BJ (cell line): ENCODE data around the gene MCUB. TPM values are rescaled to one million over a fixed set of nuclear protein-coding genes. Genes with fewer than 3 reads are reported as not detected.
"Not testable (repeated sequence)": the region's sequence is repeated elsewhere in the genome, so short reads cannot be mapped to it uniquely, and the experiment has no call there.

ENCODE experiments used
- CTCF ChIA-PET: fragments of 350-600 bp; formaldehyde crosslinking; extraction: SDS; loops from one replicate; lab custom pipeline; 2021; ENCODE audit warnings: antibody characterized with exemption, inconsistent platforms; lab: Yijun Ruan, JAX
- POLR2A ChIA-PET: fragments of 300-600 bp; sonication (Branson Sonifier 250); formaldehyde crosslinking; extraction: SDS; loops from one replicate; lab custom pipeline; 2021; ENCODE audit warnings: antibody characterized with exemption; lab: Charles Lee
- DNase-seq: peaks from one replicate; pipeline ENCODE4 v3.0.0-alpha.2; 2011; ENCODE audit warnings: low read depth
- H3K27me3 ChIP-seq: 2 replicates; pipeline ENCODE4 v1.6.0; 2011; ENCODE audit warnings: low read length; ENCODE audit not compliant: control insufficient read depth, insufficient read depth
- H3K36me3 ChIP-seq: 2 replicates; pipeline ENCODE4 v1.5.1; 2011; ENCODE audit warnings: low read length; ENCODE audit not compliant: control insufficient read depth, insufficient read depth
- H3K4me3 ChIP-seq: 2 replicates; pipeline ENCODE4 v1.5.1; 2011; ENCODE audit warnings: low read depth, mild to moderate bottlenecking, control low read depth, low read length
- polyA minus RNA-seq: library from RNA; depleted of rRNA, polyadenylated mRNA; stranded (reverse); fragments of >200 nt; gene quantifications from 2 replicates; pipeline ENCODE4 v1.2.3, GENCODE V29; 2011; rRNA and poly(A)+ RNA removed
- polyA plus RNA-seq: library from polyadenylated mRNA; depleted of rRNA; stranded (reverse); fragments of >200 nt; gene quantifications from 2 replicates; pipeline ENCODE4 v1.2.3, GENCODE V29; 2011; rRNA removed
- TF ChIP-seq, protein P1 (sequence below): IDR thresholded peaks from 2 replicates; pipeline ENCODE4 v1.5.1; 2011; ENCODE audit warnings: low read depth, mild to moderate bottlenecking, control low read depth, inconsistent platforms, low read length, moderate library complexity; ENCODE audit not compliant: insufficient read depth

The MCUB gene
- polyA plus RNA-seq = 23.3 and 25.4 TPM in 2 replicates
- 5.1 and 6.8 TPM in 2 replicates for polyA minus RNA-seq

DNA sequence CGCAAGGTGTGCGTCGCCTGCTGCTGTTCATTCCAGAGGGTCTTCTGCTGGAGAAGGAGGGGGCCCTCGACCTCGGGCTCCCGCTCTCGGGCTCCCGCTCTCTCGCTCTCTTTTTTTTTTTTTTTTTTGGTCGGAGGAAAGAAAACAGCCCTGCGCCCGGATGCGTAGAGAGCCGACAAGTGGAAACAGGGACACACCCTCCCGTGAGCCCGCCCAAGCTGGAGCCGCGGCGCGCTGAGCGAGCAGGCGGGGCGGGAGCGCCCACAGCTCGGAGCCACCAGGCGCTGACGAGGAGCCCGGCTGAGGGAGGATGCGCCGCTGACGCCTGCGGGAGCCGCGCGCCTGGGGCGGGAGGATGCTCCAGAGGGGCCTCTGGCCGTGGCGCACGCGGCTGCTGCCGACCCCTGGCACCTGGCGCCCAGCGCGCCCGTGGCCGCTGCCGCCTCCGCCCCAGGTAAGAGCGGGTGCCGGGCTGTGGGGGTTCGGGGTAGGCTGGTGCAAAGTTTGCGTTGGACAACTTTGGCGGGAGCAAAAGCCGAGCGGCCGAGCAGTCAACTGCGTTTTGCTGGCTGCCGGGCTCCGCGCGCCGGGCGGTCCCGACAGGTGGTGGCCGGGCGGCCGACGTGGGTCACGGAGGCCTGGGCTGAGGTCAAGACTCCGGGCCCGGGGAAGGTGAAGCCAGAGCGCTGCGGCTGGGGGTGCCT is at the start of gene MCUB:
TSS of gene MCUB (plus strand) at position 264 of the 704 bp plus-strand sequence. CDS start at position 356, 92 bp downstream.
- peak within 1 kb of the TSS; percentile 82 for H3K4me3 ChIP-seq
- peak; percentile 51 for DNase-seq
- no peaks in the 10 kb centered on the region for H3K27me3 ChIP-seq
- ChIA-PET POLR2A (interaction anchor here (0.7 kb wide), 1 partner anchor 35 kb away, joined by 13 read pairs; no protein-coding TSS in a partner anchor), CTCF (interaction anchor here (0.7 to 2.7 kb wide), 2 partner anchors 13 to 418 kb away, joined by 5 to 8 read pairs; no protein-coding TSS in a partner anchor)
- H3K36me3 ChIP-seq = no peaks in the 10 kb centered on the region
- TF ChIP-seq, protein P1, sequence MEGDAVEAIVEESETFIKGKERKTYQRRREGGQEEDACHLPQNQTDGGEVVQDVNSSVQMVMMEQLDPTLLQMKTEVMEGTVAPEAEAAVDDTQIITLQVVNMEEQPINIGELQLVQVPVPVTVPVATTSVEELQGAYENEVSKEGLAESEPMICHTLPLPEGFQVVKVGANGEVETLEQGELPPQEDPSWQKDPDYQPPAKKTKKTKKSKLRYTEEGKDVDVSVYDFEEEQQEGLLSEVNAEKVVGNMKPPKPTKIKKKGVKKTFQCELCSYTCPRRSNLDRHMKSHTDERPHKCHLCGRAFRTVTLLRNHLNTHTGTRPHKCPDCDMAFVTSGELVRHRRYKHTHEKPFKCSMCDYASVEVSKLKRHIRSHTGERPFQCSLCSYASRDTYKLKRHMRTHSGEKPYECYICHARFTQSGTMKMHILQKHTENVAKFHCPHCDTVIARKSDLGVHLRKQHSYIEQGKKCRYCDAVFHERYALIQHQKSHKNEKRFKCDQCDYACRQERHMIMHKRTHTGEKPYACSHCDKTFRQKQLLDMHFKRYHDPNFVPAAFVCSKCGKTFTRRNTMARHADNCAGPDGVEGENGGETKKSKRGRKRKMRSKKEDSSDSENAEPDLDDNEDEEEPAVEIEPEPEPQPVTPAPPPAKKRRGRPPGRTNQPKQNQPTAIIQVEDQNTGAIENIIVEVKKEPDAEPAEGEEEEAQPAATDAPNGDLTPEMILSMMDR = no peak

DNA sequence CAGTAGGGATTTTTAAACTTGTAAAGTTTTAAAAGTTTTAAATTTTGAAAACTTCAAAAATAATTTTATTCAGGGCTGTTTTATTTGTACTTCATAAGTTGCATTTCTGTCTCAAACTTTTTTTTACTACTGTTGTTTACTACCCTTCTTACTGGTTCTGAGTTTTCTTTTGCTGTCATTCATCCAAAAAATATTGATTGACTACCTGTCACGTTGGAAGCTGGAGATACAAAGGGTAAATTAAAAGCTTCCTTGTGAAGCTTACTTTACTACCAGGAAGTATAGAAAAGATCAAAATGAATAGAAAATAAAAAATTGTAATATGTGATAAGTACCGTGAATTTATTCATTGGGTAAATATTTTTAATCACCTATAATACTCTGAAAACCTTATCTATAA is 49.4 kb upstream of the MCUB start:
- H3K36me3 ChIP-seq = no peaks in the 10 kb centered on the region; the same call in 1 of the 2 replicates
- POLR2A ChIA-PET = no interaction called here

GRCh38 chr4:109511414-109511813 is 48.6 kb upstream of the MCUB start:
- CTCF ChIA-PET = interaction anchor here (0.5 kb wide), 1 partner anchor 200 kb away, joined by 6 read pairs; no protein-coding TSS in a partner anchor
- Histone ChIP-seq H3K27me3 (no peaks in the 10 kb centered on the region), H3K4me3 (no peak overlapping the region), H3K36me3 (no peaks in the 10 kb centered on the region; the same call in none of the 2 replicates)
- no peak for DNase-seq
- TF ChIP-seq, protein P1 = no peak
- POLR2A ChIA-PET = interaction anchor here (0.6 kb wide), 1 partner anchor 31 kb away, joined by 4 read pairs; no protein-coding TSS in a partner anchor

More for the DNA sequence above, 49.4 kb upstream of the MCUB start:
- DNase-seq = no peak
- no peak overlapping the region for H3K4me3 ChIP-seq
- H3K27me3 ChIP-seq = no peaks in the 10 kb centered on the region
- CTCF ChIA-PET = interaction anchor here (0.5 kb wide), 1 partner anchor 201 kb away, joined by 6 read pairs; no protein-coding TSS in a partner anchor
- TF ChIP-seq, protein P1 = no peak

DNA sequence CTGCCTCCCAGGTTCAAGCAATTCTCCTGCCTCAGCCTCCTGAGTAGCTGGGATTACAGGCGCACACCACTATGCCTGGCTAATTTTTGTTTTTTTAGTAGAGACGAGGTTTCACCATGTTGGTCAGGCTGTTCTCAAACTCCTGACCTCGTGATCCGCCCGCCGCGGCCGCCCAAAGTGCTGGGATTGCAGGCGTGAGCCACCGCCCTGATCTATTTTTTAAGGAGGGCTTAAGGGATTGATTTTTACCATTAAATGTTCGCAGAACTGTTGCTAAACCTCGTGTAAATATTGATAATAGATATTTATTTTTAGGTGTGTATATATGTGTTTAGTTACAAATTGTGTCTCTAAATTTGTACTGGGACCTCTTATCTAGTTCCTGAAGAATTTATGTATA is 46.7 kb upstream of the MCUB start:
- H3K4me3 ChIP-seq, POLR2A ChIA-PET, H3K36me3 ChIP-seq, CTCF ChIA-PET, DNase-seq, H3K27me3 ChIP-seq: not testable (repeated sequence)

DNA sequence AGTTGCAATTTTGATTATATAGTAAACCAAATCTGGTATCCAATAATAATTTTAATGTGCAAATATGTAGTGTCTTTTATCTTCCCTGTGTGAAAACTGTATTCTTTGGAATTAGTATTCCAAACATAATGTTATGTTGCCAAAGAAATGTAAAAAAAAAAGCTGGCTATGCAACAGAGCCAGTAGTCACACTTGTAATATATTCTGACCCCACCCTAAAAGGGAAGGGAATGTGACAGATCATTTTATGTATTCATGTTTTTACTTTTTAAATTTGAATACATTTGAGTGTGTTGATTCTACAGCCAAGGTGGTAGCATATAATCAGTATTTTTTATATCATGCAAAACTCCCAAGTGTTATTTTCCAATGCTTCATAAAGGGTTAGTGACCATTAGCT is 27.9 kb upstream of the MCUB start:
- ChIA-PET CTCF (interaction anchor here (0.8 to 1.4 kb wide), 2 partner anchors 9 to 14 kb away, joined by 3 read pairs; no protein-coding TSS in a partner anchor), POLR2A (no interaction called here)
- TF ChIP-seq, protein P1 = no peak
- Histone ChIP-seq H3K36me3 (peaks cover 10% of the 10 kb centered on the region), H3K27me3 (no peaks in the 10 kb centered on the region), H3K4me3 (no peak overlapping the region)
- no peak for DNase-seq
